Measurements from ENCODE around the gene ZBBX. TPM values are rescaled to one million over a fixed set of nuclear protein-coding genes. Genes with fewer than 3 reads are reported as not detected.

The ZBBX gene
- total RNA-seq, 1 donor from 2014 or later: 1.9 TPM

GRCh38 chr3:167198949-167199600 lies 181.0 kb downstream of the ZBBX start:
- DNase-seq (ENCODE audit: low spot score in 2 of 2, unreplicated experiment in 2 of 2): no peak
- no peak for TF ChIP-seq CTCF (IDR thresholded peaks at IDR 0.05; ENCODE audit: unreplicated experiment)

More at GRCh38 chr3:167198949-167199600, 181.0 kb downstream of the ZBBX start:
- H3K27ac Mint-ChIP-seq: no peak overlapping the region
- no peaks in the 10 kb centered on the region for H3K27me3 Mint-ChIP-seq (ENCODE audit: low read depth)
- no peaks in the 10 kb centered on the region for H3K36me3 Mint-ChIP-seq
- no peaks in the 10 kb centered on the region for H3K9me3 Mint-ChIP-seq
- H3K4me3 Mint-ChIP-seq: no peak overlapping the region
- H3K4me1 Mint-ChIP-seq: no peaks in the 10 kb centered on the region

Other genes with a start within 250 kb of the ZBBX start
- not detected in 3 replicates for gene SERPINI2, start 93.7 kb upstream of the ZBBX start, total RNA-seq

Data from mesothelial cell of epicardium (in vitro differentiated cells).